NOMO-1 (cell line): ENCODE results near the gene TRA2B.
"Not testable (repeated sequence)": the region's sequence is repeated elsewhere in the genome, so short reads cannot be mapped to it uniquely, and the experiment has no call there.

Experiments used
- DNase-seq, 2 experiments: peaks; one replicate each; lab custom pipeline; 2025; ENCODE audit not compliant: unreplicated experiment in 2 of 2; lab: John Stamatoyannopoulos, UW

The TRA2B gene

GRCh38 chr3:185929192-185930151 lies 8.3 kb downstream of the TRA2B start:
- DNase-seq, result no peak

DNA sequence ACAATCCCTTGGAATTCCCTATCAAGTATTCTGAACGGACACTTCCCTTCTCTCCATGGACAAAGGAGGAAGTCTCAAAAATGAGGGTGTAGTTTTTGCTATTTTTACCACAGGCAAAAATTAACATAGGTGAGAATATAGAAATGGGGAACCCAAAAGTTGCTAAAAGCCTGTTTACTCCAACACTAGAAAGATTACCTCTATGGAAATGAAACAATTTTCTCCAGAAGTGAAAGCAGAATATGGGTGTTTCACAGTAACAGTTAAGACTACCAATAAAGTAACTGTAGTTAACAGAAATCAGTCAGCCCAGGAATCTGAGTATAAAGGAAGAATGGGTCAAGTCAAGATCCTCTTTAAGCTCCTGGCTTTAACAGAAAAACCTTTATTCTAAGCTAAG lies 9.3 kb downstream of the TRA2B start:
- peak in 1 of 2 experiments; percentile 65 for DNase-seq

DNA sequence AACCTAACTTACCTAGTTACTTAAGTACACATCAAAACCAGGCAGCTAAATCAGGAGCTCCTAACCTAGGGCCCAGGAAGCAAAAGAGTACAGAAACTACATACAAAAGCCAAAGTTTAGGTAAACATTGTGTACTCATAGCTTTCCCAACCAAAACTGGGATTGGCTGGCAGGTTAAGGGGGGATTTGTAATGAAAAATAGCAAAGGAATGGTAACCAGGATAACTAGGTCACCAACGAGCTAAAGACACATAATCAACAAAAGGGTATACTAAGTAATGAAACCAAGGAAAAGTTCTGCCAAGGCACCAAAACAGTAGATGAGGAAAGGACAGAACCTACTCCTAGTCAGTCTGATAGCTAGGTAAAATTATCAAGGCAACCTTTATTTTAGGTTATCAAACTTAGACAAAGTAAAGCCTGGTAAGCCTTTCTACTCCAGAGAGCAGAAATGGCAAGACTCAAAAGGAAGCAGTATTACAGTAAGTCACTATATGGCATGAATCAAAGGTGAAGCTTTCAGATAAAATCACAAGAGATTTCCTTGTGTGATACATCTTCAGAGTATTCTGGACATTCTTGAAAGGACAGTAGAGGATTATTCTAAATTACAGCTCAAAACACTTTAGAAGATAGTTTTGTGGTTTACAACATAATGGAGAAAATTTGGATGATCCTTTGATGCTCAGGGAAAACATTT lies 10.2 kb downstream of the TRA2B start:
- no peak for DNase-seq

GRCh38 chr3:185926445-185926844 lies 11.4 kb downstream of the TRA2B start:
- no peak for DNase-seq

GRCh38 chr3:185925353-185925752 lies 12.5 kb downstream of the TRA2B start:
- DNase-seq, result no peak

GRCh38 chr3:185924375-185924774 lies 13.4 kb downstream of the TRA2B start:
- DNase-seq, result no peak

GRCh38 chr3:185920184-185920583 lies 17.6 kb downstream of the TRA2B start:
- no peak for DNase-seq

DNA sequence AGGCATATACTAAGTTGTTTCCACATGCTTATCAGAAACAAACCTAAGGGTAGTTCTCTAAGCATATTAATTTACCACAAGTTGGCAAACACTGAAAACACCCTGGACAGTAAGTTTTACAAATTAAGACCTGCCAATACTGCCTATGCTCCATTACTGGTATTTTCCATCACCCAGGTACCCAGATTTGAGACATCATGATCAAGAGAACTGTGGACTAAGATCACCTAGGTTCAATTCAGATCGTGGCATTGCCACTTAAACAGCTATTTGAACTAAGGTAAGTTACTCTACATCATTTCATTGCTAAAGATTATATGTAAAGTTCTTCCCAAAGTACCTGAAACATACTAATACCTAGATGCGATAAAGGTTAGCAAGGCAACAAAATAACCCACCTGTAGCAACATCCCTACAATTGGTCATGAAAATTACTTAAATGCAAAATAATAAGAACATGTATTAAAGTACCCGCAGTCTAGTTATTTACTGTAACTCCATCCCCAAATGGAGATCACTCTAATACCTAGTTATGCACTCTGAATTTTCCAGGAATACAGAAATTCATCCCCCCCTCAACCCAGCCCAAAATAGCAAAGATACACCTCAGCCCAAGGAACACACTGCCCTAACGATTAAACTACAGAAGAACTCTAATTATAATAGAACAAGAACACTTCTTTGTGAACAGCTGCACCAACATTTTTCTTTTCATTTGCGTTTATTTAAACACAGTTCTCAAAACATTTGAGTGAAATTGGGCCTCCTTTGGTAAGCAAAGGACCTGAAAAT lies 21.6 kb downstream of the TRA2B start:
- no peak for DNase-seq

GRCh38 chr3:185915642-185916041 lies 22.2 kb downstream of the TRA2B start:
- DNase-seq, result no peak

DNA sequence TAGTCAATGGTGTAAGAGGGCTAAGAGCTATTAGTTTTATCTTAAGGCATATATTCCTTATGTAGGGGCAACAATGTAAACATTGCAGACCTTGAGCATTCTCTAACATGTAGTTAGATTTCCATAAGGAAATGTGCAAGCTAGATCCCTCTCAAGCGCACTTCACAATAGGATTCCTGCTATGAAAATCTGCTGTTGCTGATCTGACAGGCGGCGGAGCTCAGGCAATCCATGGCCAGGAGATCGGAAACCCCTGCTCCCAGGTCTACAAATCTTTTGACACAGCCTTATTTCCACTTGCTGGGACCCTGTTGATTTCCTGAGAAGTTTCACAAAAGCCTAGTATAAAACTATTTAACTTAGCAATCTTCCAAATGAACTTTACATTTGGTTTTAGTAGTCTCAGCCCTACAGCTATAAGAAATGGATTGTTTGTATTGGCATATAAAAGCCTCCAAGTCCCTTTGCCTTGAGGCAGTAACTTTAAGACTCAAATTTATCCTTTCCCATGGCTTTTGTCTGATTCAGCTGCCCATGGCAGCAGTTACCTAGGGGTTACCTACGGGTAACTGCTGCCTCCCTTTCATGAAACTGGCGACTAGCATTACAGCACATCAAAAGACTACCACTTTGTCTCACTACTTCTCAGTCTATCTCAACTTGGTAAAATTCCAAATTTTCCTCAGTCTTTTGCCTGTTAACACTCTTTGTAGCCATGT lies 22.7 kb downstream of the TRA2B start:
- DNase-seq, result no peak

DNA sequence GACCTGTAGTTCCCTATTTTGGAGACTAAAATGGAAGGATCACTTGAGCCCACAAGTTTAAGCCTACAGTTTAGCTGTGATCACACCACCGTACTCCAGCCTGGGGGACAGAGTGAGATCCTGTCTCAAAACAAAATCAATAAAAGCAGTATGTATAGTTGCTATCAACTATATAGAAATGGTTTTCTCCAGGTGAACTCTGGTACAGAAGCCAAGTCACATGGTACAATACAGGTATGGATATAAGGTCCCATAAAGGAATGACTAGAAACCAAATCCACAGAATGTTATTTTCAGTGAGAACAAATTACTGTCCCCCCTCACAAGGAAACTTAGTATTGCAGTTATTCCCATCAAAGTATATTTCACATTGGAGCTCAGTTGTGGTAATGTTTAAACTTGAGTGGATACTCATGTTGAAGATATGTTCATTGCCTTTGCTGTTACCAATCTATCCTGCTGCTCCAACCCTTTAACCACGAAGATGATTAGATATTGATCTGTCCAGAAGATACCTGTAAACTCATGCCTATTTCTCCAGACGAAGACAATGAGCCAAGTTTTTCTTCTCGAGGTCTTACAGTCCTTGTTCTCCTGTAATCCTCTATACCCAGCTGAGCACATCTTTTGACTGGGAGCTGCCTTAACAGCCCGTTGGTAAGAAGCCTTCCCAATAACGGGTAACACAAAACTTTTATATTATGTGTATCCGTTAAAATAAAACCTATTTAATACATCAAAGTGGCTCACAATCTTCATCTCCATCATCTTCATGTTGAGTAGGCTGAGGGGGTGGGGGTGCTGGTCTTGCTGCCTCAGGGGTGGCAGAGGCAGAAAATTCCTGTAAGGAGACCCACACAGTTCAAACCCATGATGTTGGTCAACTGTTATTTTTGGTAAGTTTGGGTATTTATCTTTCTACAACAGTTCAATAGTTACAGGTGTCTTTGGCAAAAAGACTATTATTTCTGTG lies 24.6 kb downstream of the TRA2B start:
- DNase-seq, result peak in 1 of 2 experiments; percentile 53

GRCh38 chr3:185912512-185912911 lies 25.3 kb downstream of the TRA2B start:
- no peak for DNase-seq

DNA sequence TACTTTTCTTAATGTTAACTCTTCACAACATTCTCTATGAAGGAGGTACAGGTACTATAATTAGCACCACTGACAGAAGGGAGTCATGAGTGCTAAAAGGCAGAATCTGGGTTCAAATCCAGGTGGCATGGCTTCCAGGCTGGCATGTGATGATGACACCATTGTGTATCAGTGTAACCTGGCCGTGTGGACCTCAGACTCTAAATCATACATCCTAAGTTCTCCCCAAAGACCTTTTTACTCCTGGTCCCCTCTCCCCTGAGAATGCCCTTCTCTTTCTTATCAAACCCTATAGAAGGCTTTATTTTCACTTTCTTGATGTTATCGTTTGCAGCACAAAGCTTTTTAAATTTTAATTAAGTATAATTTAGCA lies 26.8 kb downstream of the TRA2B start:
- DNase-seq, result not testable (repeated sequence)

GRCh38 chr3:185910322-185911075 lies 27.3 kb downstream of the TRA2B start:
- peak in 1 of 2 experiments; percentile 24 for DNase-seq

DNA sequence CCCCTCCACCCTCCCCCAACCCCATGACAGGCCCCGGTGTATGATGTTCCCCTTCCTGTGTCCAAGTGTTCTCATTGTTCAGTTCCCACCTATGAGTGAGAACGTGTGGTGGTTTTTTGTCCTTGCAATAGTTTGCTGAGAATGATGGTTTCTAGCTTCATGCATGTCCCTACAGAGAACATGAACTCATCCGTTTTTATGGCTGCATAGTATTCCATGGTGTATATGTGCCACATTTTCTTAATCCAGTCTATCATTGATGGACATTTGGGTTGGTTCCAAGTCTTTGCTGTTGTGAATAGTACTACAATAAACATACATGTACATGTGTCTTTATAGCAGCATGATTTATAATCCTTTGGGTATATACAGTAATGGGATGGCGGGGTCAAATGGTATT lies 27.9 kb downstream of the TRA2B start:
- DNase-seq, result not testable (repeated sequence)

GRCh38 chr3:185900228-185900627 lies 37.6 kb downstream of the TRA2B start:
- no peak for DNase-seq

DNA sequence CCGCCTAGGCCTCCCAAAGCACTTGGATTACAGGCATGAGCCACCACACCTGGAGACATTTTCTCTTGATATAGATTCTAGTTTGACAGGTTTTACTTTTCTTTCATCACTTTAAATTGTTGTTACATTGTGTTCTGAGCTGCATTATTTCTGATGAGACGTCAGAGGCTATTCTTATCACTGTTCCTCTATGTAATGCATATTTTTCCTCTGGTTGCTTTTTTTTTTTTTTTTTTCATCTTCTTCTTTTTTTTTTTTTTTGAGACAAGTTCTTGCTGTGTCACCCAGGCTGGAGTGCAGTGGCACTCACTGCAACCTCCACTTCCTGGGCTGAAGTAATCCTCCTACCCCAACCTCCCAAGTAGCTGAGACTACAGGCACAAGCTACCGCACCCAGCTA lies 41.2 kb downstream of the TRA2B start:
- no peak for DNase-seq

- DNase-seq, result no peak
Measured at GRCh38 chr3:185887066-185887465, 50.7 kb downstream of the TRA2B start.

- DNase-seq, result no peak
Measured at GRCh38 chr3:185884641-185885040, 53.2 kb downstream of the TRA2B start.
